ENCODE measurements around the gene KIAA0040.

KIAA0040 gene

DNA sequence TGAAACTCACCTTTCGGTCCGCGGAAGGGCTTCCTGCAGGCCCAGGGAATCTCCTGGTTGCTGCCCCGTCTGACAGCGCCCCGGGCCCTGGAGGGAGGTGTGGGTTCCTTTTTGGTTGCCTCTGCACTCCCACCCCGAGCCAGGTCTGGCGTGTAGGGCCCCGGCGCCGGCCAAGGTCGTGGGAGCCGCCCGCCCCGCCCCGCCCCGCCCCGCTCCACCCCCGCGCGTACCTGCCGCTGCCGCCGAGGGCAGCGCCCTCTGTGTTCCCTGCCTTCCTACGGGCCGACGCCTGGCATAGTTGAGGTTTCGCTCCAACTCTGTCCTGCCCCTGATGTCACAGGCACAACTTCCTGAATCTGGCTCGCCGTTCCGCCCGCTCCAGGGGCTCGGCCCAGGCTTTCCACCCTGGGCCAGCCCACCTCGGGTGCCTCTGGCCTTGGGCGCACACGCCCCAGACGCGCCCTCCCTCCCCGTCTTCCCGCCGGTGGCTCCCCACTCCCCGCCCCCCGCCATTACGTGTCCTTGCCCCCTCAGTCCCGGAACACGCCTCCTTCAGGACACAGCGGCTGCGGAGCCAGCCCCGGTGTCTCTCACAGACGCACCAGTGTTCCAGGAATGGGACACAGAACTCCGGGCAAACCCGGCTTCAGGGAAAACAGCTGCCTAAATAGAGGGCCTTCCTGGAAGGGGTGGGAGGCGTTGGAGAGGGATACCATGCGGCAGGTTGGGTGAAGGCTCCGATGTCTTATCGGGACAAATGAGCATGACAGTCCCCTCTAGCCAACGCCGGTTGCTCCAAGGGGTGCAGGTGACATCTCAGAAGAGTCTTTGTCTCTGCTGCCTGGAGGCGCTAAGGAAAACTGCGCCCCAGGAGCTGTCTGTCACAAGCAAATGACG, at the start of gene KIAA0040:
Gene KIAA0040 (minus strand): TSS at position 147 of the 897 bp plus-strand sequence. CDS start 31,763 bp downstream, outside the sequence.
- Mint-ChIP-seq H3K36me3 (ENCODE audit: low read depth) (peaks cover 37% of the 10 kb centered on the region), H3K4me3 (peak within 1 kb of the TSS; percentile 97), H3K27ac (peak within 1 kb of the TSS; percentile 95), H3K27me3 (no peaks in the 10 kb centered on the region), H3K9me3 (no peaks in the 10 kb centered on the region), H3K4me1 (ENCODE audit: low read depth) (peaks cover 57% of the 10 kb centered on the region)
- peak; percentile 83 for DNase-seq

DNA sequence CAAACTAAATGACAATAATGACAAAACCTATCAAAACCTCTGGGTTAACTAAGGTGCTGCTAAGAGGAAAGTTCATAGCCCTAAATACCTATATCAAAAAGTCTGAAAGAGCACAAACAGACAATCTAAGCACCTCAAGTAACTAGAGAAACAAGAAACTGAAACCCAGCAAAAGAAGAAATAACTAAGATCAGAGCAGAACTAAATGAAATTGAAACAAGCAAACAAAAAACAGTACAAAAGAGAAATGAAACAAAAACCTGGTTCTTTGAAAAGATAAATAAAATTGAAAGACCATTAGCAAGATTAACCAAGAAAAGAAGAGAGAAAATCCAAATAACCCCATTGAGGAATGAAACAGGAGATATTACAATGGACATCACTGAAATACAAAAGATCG, 44.8 kb upstream of the KIAA0040 start:
- H3K27ac Mint-ChIP-seq = no peak overlapping the region
- H3K36me3 Mint-ChIP-seq (ENCODE audit: low read depth) = no peaks in the 10 kb centered on the region
- H3K27me3 Mint-ChIP-seq = no peaks in the 10 kb centered on the region
- H3K4me1 Mint-ChIP-seq (ENCODE audit: low read depth) = peaks cover 24% of the 10 kb centered on the region
- no peak for DNase-seq
- peaks cover 2% of the 10 kb centered on the region for H3K9me3 Mint-ChIP-seq
- no peak overlapping the region for H3K4me3 Mint-ChIP-seq

DNA sequence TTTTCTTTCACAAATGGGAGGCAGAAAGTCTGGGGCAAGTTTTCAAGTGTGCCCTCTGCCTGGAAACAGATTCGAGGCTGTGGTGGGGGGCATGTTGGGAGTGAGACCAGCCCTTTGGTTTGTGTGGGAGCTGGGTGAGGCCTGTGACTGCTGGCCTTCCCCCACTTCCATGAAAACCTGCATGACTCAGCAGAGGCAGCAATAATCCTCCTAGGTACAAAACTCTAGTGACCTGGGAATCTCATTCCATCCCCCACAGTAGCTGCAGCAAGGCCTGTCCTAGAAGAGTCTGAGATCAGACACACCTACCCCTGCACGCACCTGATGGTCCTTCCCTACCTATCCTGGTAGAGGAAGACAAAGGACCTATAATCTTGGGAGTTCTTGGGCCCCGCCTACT, 42.1 kb upstream of the KIAA0040 start:
- no peak for DNase-seq
- Mint-ChIP-seq H3K27ac (no peak overlapping the region), H3K27me3 (no peaks in the 10 kb centered on the region), H3K9me3 (peaks cover 2% of the 10 kb centered on the region), H3K4me3 (no peak overlapping the region), H3K4me1 (ENCODE audit: low read depth) (peaks cover 24% of the 10 kb centered on the region), H3K36me3 (ENCODE audit: low read depth) (no peaks in the 10 kb centered on the region)

DNA sequence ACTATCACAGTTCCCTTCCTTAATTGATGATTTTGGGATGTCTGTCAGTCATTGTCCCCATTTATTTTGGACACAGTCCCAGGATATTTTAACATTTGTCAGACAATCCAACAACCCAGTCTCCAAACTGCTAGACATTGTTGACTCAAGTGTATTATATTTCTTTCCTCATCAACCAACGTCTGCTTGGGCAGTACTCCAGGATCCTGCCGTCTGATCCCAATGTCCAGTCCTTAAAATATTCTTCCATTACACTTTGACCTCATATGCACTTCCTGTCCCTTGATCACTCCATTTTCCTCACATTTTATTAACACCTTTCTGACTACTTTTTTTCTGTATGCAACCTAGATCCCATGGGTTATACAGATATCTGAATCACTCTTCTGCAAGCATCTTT, 39.8 kb upstream of the KIAA0040 start:
- no peak for DNase-seq
- no peaks in the 10 kb centered on the region for H3K27me3 Mint-ChIP-seq
- no peaks in the 10 kb centered on the region for H3K36me3 Mint-ChIP-seq (ENCODE audit: low read depth)
- no peak overlapping the region for H3K4me3 Mint-ChIP-seq
- no peak overlapping the region for H3K27ac Mint-ChIP-seq
- H3K9me3 Mint-ChIP-seq = no peaks in the 10 kb centered on the region
- peaks cover 20% of the 10 kb centered on the region for H3K4me1 Mint-ChIP-seq (ENCODE audit: low read depth)

DNA sequence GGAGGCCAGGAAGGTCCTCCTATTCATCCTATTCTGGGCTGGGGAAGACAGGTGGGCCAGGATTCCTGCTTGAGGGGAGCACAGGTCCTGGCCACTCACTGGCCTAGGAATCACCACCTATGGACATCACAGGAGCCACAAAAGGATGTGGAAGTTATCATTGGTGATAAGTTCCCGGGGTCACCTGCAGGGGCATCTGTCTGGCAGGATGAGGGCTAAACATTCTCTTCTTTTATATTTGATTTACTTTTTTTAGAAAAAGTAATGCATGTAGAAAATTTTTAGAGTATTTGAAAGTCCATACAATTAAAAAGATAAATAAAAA, 33.2 kb upstream of the KIAA0040 start:
- no peak overlapping the region for H3K4me3 Mint-ChIP-seq
- H3K4me1 Mint-ChIP-seq (ENCODE audit: low read depth) = no peaks in the 10 kb centered on the region
- no peak for DNase-seq
- H3K27ac Mint-ChIP-seq = no peak overlapping the region
- H3K9me3 Mint-ChIP-seq = no peaks in the 10 kb centered on the region
- no peaks in the 10 kb centered on the region for H3K36me3 Mint-ChIP-seq (ENCODE audit: low read depth)
- no peaks in the 10 kb centered on the region for H3K27me3 Mint-ChIP-seq

DNA sequence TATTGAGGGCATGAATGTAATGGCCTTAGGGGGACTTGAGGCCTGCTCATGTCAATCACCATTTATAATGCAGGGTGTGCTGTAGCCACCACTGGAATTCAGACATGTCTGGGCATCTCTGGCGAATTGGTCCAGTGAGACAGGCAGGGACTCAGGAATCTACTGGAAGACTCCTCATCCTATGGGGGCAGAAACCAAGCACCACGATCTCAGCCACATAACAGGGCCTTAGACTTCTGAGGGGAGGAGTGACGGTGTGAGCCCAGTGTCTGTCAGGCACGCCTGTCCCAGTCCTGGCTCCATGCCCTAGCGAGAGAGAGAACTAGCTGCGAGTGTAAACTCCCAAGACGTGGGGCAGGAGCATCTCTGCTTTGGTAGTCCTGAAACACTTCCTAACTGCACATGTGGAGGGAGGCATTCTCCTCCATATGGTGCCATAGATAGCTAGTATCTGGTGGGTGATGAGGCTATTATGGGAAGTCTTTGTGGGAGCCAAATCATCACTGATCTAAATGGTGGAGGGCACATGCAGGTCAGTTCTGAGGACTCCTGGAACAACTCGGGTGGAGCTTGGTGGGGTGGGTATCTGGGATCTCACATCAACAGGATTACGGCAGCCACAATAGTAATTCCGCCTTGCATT, 29.8 kb upstream of the KIAA0040 start:
- no peak overlapping the region for H3K27ac Mint-ChIP-seq

DNA sequence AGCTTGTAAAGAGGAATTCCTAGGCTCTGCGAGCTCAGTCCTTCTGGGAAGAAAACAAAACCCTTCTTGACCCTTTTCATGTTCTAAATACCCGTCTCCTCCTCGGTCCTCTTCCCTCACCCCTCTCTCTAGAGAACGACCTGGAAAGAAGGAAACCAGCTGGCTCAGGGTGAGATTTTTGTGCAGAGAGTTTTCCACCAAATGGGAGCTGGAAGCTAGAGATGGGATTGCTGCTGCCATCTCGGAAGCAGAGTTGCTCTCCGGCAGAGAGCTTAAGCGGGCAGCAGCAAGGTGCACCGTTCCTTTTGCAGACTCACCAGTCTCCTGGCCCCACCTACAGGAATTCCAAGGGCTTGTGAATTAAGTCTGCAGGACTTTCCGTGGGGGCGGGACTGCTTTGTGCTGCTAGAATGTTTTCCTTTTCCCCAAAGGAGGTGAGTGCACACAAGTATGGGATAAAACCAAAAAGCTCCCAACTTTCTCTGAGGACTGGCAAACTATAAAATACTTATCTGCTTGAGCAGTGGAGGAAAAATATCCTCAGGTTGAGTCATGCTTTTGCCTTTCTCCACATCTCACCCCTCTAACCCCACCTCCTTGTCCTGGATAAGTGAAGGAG, 29.1 kb upstream of the KIAA0040 start:
- no peak for DNase-seq
- H3K4me3 Mint-ChIP-seq = no peak overlapping the region
- H3K27me3 Mint-ChIP-seq = no peaks in the 10 kb centered on the region
- H3K4me1 Mint-ChIP-seq (ENCODE audit: low read depth) = peaks cover 14% of the 10 kb centered on the region
- H3K27ac Mint-ChIP-seq = no peak overlapping the region
- no peaks in the 10 kb centered on the region for H3K36me3 Mint-ChIP-seq (ENCODE audit: low read depth)
- no peaks in the 10 kb centered on the region for H3K9me3 Mint-ChIP-seq

More for the DNA sequence above, 29.8 kb upstream of the KIAA0040 start:
- no peaks in the 10 kb centered on the region for H3K27me3 Mint-ChIP-seq
- H3K36me3 Mint-ChIP-seq (ENCODE audit: low read depth) = no peaks in the 10 kb centered on the region
- no peak for DNase-seq
- no peak overlapping the region for H3K4me3 Mint-ChIP-seq
- H3K4me1 Mint-ChIP-seq (ENCODE audit: low read depth) = peaks cover 14% of the 10 kb centered on the region
- no peaks in the 10 kb centered on the region for H3K9me3 Mint-ChIP-seq

DNA sequence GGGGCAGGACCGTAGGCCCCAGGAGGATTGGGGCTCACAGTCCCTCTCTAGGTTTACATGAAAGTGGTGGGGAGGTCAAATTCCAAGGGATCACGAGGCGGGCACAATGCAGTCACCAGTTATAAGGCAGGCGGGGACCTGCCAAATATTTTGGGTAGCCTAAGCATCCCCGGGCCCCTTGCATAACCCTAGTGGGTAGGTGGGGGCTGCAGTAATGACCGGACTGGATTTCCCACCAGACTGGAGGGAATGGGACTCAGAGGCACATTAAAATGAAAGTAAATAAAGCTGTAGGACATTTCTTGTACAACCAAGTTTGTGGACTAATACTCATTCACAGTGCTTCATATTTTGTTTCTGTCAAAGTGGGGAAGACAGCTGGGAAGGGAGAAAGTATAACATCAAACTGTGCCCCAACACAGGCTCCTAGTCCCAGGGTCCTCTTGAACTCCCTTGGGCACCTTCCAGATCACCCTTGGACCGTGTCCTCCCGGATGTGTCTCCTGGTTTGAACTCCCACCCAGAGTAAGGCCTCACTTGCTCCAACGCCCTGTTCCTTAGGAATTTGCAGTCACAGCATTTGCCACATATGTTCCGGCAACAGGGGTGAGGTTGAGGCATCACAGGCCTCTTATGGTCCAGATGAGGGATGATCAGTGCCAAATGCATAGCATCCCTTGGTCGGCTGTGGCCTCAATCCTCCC, 28.4 kb upstream of the KIAA0040 start:
- Mint-ChIP-seq H3K27me3 (no peaks in the 10 kb centered on the region), H3K9me3 (no peaks in the 10 kb centered on the region), H3K4me3 (no peak overlapping the region), H3K27ac (no peak overlapping the region), H3K36me3 (ENCODE audit: low read depth) (no peaks in the 10 kb centered on the region), H3K4me1 (ENCODE audit: low read depth) (peaks cover 14% of the 10 kb centered on the region)
- DNase-seq = no peak

DNA sequence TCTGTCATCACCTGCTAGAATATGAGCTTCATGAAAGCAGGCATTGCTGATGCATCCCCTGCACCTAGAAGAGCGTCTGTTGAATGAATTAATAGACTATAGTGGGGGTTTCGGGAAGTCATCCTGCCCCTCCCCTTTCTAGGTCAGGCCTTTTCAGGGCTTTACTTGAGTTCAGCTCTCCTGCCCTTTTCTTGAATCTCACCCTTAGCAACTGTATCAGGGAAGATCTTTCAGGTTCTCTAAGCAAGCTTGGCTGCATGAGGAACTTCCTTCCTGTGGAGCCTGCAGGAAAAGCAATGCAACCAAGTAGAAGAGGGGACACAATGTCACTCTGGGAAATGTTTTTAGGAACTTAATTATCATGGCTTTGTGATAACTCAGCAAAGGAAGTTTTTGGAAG, 27.2 kb upstream of the KIAA0040 start:
- Mint-ChIP-seq H3K36me3 (ENCODE audit: low read depth) (no peaks in the 10 kb centered on the region), H3K27me3 (no peaks in the 10 kb centered on the region), H3K4me3 (no peak overlapping the region), H3K4me1 (ENCODE audit: low read depth) (peaks cover 14% of the 10 kb centered on the region), H3K9me3 (no peaks in the 10 kb centered on the region), H3K27ac (no peak overlapping the region)
- DNase-seq = no peak

DNA sequence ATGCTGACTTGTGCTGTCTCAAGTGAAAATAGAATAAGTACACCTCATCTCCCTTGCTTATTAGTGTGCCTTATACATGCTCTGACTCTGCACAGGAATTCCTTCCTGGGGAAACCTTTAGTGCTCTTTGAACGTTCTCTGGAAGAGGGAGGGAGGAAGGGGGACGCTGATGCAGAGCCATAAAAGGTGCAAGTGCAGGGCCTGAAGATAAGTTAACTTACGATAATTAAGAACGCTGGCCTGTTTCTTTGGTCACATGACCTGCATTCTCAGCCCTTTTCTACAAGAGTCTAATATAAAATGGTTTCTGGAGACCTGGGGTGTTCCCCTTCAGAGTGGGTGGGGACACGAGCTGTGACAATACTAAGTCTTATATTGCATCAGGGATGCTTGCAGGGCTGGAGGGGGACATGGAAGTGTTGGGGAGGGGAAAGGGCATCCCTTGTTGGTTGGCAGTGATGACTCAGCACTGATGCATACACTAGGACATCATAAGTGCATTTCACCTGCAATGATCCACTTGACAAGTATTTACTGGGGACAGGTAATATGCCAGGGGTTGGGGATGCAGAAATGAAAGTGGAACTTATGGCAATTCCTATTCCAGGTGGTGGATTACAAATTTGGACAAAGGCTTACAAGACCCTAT, 26.3 kb upstream of the KIAA0040 start:
- Mint-ChIP-seq H3K4me1 (ENCODE audit: low read depth) (peaks cover 14% of the 10 kb centered on the region), H3K36me3 (ENCODE audit: low read depth) (no peaks in the 10 kb centered on the region), H3K27ac (no peak overlapping the region), H3K4me3 (no peak overlapping the region), H3K27me3 (no peaks in the 10 kb centered on the region), H3K9me3 (no peaks in the 10 kb centered on the region)
- DNase-seq = no peak

DNA sequence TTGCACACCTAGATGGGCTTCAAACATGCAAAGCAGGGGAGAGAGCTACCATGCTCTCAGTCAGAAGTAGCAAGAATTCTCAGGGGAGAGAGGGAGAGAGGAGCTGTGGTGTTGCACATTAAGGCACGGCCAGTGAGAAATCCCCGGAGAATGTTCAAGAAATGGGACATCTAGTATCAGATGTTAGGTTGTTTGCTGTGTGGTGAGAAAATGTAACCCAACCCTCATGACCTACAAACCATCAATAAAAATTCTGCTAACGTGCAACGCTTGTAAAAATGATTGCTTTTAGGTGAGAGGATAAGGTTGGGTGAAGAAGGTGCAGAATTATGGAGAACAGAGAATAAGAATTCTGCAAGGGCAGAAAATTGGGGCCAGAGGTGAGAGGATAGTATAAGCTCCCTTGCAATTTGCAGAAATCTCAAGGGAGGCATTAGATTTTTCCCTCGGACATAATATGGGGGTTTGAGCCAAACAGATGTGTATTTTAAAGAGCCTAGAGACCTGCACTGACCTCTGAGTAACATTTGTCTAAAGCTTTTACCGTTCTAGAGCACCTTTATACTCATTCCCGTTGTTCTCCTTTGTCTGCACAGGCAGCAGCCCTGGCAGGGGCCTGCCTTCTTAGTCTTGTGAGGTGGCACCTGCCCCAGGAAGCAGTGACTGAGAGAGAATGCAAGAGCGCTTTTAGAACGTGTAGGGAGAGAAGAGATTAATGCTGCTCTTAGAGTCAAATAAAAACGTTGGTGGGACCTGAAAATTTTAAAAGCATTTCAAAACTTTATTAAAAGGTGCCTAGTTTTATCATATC, 25.4 kb upstream of the KIAA0040 start:
- DNase-seq = no peak
- no peak overlapping the region for H3K27ac Mint-ChIP-seq
- no peaks in the 10 kb centered on the region for H3K36me3 Mint-ChIP-seq (ENCODE audit: low read depth)
- no peaks in the 10 kb centered on the region for H3K27me3 Mint-ChIP-seq
- H3K4me3 Mint-ChIP-seq = no peak overlapping the region
- H3K9me3 Mint-ChIP-seq = peaks cover 5% of the 10 kb centered on the region
- H3K4me1 Mint-ChIP-seq (ENCODE audit: low read depth) = peaks cover 18% of the 10 kb centered on the region

DNA sequence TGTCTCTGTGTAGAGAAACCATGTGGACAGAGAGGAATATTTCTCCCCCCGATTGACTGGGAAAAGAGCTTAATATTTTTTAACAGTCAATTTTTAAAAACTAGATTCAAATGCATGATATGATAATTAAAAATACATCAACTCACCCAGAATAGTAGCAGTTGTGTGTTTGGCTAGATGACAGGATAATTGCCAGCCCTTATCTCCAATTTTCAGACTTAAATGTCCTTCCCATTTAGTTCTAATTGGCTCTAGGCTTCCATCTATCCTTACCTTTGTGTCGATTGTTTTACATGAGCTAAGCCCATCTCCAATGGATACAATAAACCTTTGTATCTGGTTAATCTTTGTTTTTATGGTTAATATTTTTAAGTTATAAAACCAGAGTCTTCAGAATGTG, 23.9 kb upstream of the KIAA0040 start:
- Mint-ChIP-seq H3K9me3 (peaks cover 5% of the 10 kb centered on the region), H3K4me1 (ENCODE audit: low read depth) (peaks cover 30% of the 10 kb centered on the region), H3K27me3 (no peaks in the 10 kb centered on the region), H3K4me3 (no peak overlapping the region), H3K27ac (no peak overlapping the region), H3K36me3 (ENCODE audit: low read depth) (no peaks in the 10 kb centered on the region)
- no peak for DNase-seq

DNA sequence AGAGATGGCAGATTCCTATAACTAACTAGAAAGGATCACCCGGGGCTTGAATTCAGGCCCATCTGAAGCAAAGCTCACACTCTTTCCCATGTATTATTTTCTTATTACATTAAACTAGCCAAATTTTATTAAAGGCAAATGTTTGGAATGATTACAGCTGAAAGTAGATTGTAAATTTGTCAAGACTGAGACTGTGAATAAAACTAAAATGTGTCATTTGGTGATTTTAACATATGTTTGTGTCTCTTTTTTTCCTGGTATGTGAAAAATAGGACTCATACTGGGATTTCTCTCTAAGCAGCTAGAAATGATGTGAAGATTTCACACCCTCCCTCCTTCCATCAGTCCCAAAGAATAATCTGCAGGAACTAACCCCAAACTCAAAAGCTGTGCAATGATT, 19.1 kb upstream of the KIAA0040 start:
- no peaks in the 10 kb centered on the region for H3K27me3 Mint-ChIP-seq
- peaks cover 57% of the 10 kb centered on the region for H3K4me1 Mint-ChIP-seq (ENCODE audit: low read depth)
- no peaks in the 10 kb centered on the region for H3K36me3 Mint-ChIP-seq (ENCODE audit: low read depth)
- peak overlapping the region; percentile 32 for H3K27ac Mint-ChIP-seq
- no peak for DNase-seq
- peaks cover 5% of the 10 kb centered on the region for H3K9me3 Mint-ChIP-seq
- H3K4me3 Mint-ChIP-seq = no peak overlapping the region

All from activated T-cell treated with anti-CD3 and anti-CD28 coated beads, Interleukin-2, amount 50 U/mL, for 24 hours (primary cell).